Colonic mucosa (tissue), 4 donors: Measurements from ENCODE around the gene SEC24D. TPM values are rescaled to one million over a fixed set of nuclear protein-coding genes. Genes with fewer than 3 reads are reported as not detected.

Experiments
- DNase-seq: peaks from one replicate; pipeline ENCODE4 v3.0.0-alpha.2; 2020
- H3K27ac ChIP-seq: fragments of 200-600 bp; one replicate; pipeline ENCODE4 v1.8.0; 2021
- H3K27me3 ChIP-seq: fragments of 200-600 bp; one replicate; pipeline ENCODE4 v1.8.0; 2021
- H3K36me3 ChIP-seq: fragments of 200-600 bp; one replicate; pipeline ENCODE4 v1.8.0; 2021
- H3K4me1 ChIP-seq: fragments of 200-600 bp; one replicate; pipeline ENCODE4 v1.8.0; 2021; ENCODE audit warnings: mild to moderate bottlenecking
- H3K4me3 ChIP-seq: fragments of 200-600 bp; one replicate; pipeline ENCODE4 v1.8.0; 2021
- H3K9ac ChIP-seq, 2 donors: one replicate each; pipeline ENCODE4 v1.7.0; 2013; ENCODE audit warnings: control low read depth in 2 of 2, low read depth in 2 of 2, low read length in 2 of 2
- H3K9me3 ChIP-seq: fragments of 200-600 bp; one replicate; pipeline ENCODE4 v1.8.0; 2021
- CTCF ChIP-seq: fragments of 200-600 bp; IDR thresholded peaks from one replicate; pipeline ENCODE4 v1.8.0; 2022; ENCODE audit warnings: antibody characterized with exemption, mild to moderate bottlenecking
- intact Hi-C: fragments of 100-400 bp; cut with DNase I; formaldehyde crosslinking; loops from one replicate; pipeline ENCODE4 v1.14.1; 2022
- total RNA-seq, 2 donors: library from RNA; stranded (reverse); fragmentation: NEBNext Ultra II Directional in 1 of 2; extraction: Animal tissue kit (Norgen Biotek cat#: 25700) in 1 of 2; gene quantifications; one replicate each; pipeline ENCODE4 v1.2.1, GENCODE V29; 2021
- donor health status: healthy.
- donor health status: DM: no; HTN: no; CAD: no.
- donor health status: DM: no; HTN: no; CAD: no.

The SEC24D gene
- total RNA-seq, 2 donors from 2014 or later: 71.8 to 77.0 TPM

- Histone ChIP-seq H3K9me3 (no peaks in the 10 kb centered on the region), H3K9ac (no peak overlapping the region), H3K27me3 (no peaks in the 10 kb centered on the region), H3K36me3 (no peaks in the 10 kb centered on the region), H3K27ac (no peak overlapping the region), H3K4me1 (no peaks in the 10 kb centered on the region), H3K4me3 (no peak overlapping the region)
- no peak for TF ChIP-seq CTCF
- no peak for DNase-seq
- intact Hi-C loops: no loop called here
Observed at GRCh38 chr4:118758293-118758692, 77.6 kb downstream of the SEC24D start.

- DNase-seq: no peak
- Histone ChIP-seq H3K36me3 (no peaks in the 10 kb centered on the region), H3K27me3 (no peaks in the 10 kb centered on the region), H3K27ac (no peak overlapping the region), H3K4me1 (no peaks in the 10 kb centered on the region), H3K9me3 (no peaks in the 10 kb centered on the region), H3K4me3 (no peak overlapping the region), H3K9ac (no peak overlapping the region)
- intact Hi-C loops: no loop called here
- TF ChIP-seq CTCF: no peak
Observed at GRCh38 chr4:118757761-118758251, 78.1 kb downstream of the SEC24D start.

GRCh38 chr4:118756958-118757357, 79.0 kb downstream of the SEC24D start:
- Histone ChIP-seq H3K27ac (no peak overlapping the region), H3K36me3 (peaks cover 6% of the 10 kb centered on the region)
- DNase-seq: no peak

GRCh38 chr4:118756429-118756828, 79.5 kb downstream of the SEC24D start:
- H3K9ac ChIP-seq: no peak overlapping the region
- intact Hi-C loops: no loop called here
- DNase-seq: no peak
- H3K36me3 ChIP-seq: peaks cover 6% of the 10 kb centered on the region
- H3K4me3 ChIP-seq: no peak overlapping the region
- no peak for TF ChIP-seq CTCF
- H3K27ac ChIP-seq: no peak overlapping the region
- no peaks in the 10 kb centered on the region for H3K9me3 ChIP-seq
- no peaks in the 10 kb centered on the region for H3K27me3 ChIP-seq
- no peaks in the 10 kb centered on the region for H3K4me1 ChIP-seq

More at GRCh38 chr4:118756958-118757357, 79.0 kb downstream of the SEC24D start:
- no peak overlapping the region for H3K9ac ChIP-seq
- H3K9me3 ChIP-seq: no peaks in the 10 kb centered on the region
- no peak overlapping the region for H3K4me3 ChIP-seq
- TF ChIP-seq CTCF: no peak
- no peaks in the 10 kb centered on the region for H3K4me1 ChIP-seq
- H3K27me3 ChIP-seq: no peaks in the 10 kb centered on the region
- intact Hi-C loops: no loop called here

- intact Hi-C loops: no loop called here
- Histone ChIP-seq H3K9ac (no peak overlapping the region), H3K4me1 (no peaks in the 10 kb centered on the region), H3K9me3 (no peaks in the 10 kb centered on the region), H3K27ac (no peak overlapping the region), H3K4me3 (no peak overlapping the region), H3K27me3 (no peaks in the 10 kb centered on the region), H3K36me3 (peaks cover 6% of the 10 kb centered on the region)
- TF ChIP-seq CTCF: no peak
- no peak for DNase-seq
Observed at GRCh38 chr4:118755438-118756226, 80.3 kb downstream of the SEC24D start.
